ENCODE measurements around the gene CIDEC.

Gene CIDEC

GRCh38 chr3:9879830-9880549 lies at the start of gene CIDEC:
TSS of gene CIDEC (minus strand) at chr3:9880253. CDS start at chr3:9878486, 1,767 bp downstream.
- DNase-seq = no peak

GRCh38 chr3:9928158-9928557 lies 48.1 kb upstream of the CIDEC start:
- no peak for DNase-seq

- DNase-seq = no peak
Observed at GRCh38 chr3:9918261-9919038, 38.4 kb upstream of the CIDEC start.

- no peak for DNase-seq
Observed at GRCh38 chr3:9917820-9918219, 37.8 kb upstream of the CIDEC start.

- peak; percentile 88 for DNase-seq
Observed at GRCh38 chr3:9916734-9917680, 37.0 kb upstream of the CIDEC start, which contains the start of gene IL17RC. TSS of gene IL17RC (plus strand) at chr3:9917098. CDS start at chr3:9917316, 218 bp downstream.

- DNase-seq = peak; percentile 33
Observed at GRCh38 chr3:9916346-9916733, 36.3 kb upstream of the CIDEC start.

- peak; percentile 67 for DNase-seq
Observed at GRCh38 chr3:9915254-9916141, 35.4 kb upstream of the CIDEC start.

- DNase-seq = peak; percentile 90
Observed at GRCh38 chr3:9914559-9915253, 34.7 kb upstream of the CIDEC start.

GRCh38 chr3:9914011-9914410 lies 34.0 kb upstream of the CIDEC start:
- DNase-seq = no peak

- DNase-seq = no peak
Observed at GRCh38 chr3:9913601-9914000, 33.5 kb upstream of the CIDEC start.

GRCh38 chr3:9912294-9912935 lies 32.4 kb upstream of the CIDEC start:
- DNase-seq = peak; percentile 91

- peak; percentile 49 for DNase-seq
Observed at GRCh38 chr3:9911863-9912262, 31.8 kb upstream of the CIDEC start.

- DNase-seq = no peak
Observed at GRCh38 chr3:9909221-9910013, 29.4 kb upstream of the CIDEC start.

GRCh38 chr3:9908286-9908685 lies 28.2 kb upstream of the CIDEC start:
- no peak for DNase-seq

GRCh38 chr3:9906480-9906879 lies 26.4 kb upstream of the CIDEC start:
- no peak for DNase-seq

GRCh38 chr3:9903904-9904303 lies 23.9 kb upstream of the CIDEC start:
- DNase-seq = no peak

GRCh38 chr3:9903238-9903624 lies 23.2 kb upstream of the CIDEC start:
- no peak for DNase-seq

GRCh38 chr3:9902372-9903237 lies 22.6 kb upstream of the CIDEC start, which contains the start of gene IL17RE:
TSS of gene IL17RE (plus strand) at chr3:9902848. CDS start at chr3:9902933, 85 bp downstream.
- DNase-seq = peak; percentile 52

- peak; percentile 68 for DNase-seq
Observed at GRCh38 chr3:9901967-9902366, 21.9 kb upstream of the CIDEC start.

Measured in hematopoietic multipotent progenitor cell treated with erythropoietin and hydrocortisone succinate and interleukin-3 and kit ligand, for 4 days (in vitro differentiated cells).